Spleen (tissue), 7 donors: Measurements from ENCODE around the gene ARHGEF26.

ENCODE experiments used
- CTCF ChIP-seq, 11 experiments: fragments of 200-600 bp in 7 of 11; fragments of 450-650 bp in 4 of 11; sonication (generic) in 4 of 11; IDR thresholded peaks in 8 of 11; conservative IDR thresholded peaks in 3 of 11; 1 replicate in 7 of 11; 2 replicates in 4 of 11; pipeline versions ENCODE4 v1.4.0 to v1.8.0; 2016 to 2021; ENCODE audit warnings: antibody characterized with exemption in 11 of 11, inconsistent platforms in 4 of 11, mild to moderate bottlenecking in 1 of 11
- POLR2A ChIP-seq, 3 donors: fragments of 450-650 bp; IDR thresholded peaks; one replicate each; pipeline ENCODE4 v1.5.1; 2017; ENCODE audit warnings: antibody characterized with exemption in 3 of 3, mild to moderate bottlenecking in 1 of 3
- donor health status: DM: no; HTN: no; CAD: no; lungs with moderate emphysema.
- donor health status: DM: no; HTN: no; CAD: no.
- donor health status: DM: no; HTN: no; CAD: no.

- TF ChIP-seq POLR2A (IDR thresholded peaks at IDR 0.05) (no peak), CTCF (IDR thresholded peaks at IDR 0.05 in 8 of 11, conservative IDR thresholded peaks at IDR 0.05 in 3 of 11) (no peak)
Measured at GRCh38 chr3:154180836-154181691, 59.9 kb downstream of the ARHGEF26 start.
